Activated CD4-positive, alpha-beta T cell treated with anti-CD3 and anti-CD28 coated beads for 1 hour (primary cell): ENCODE data around the gene HOXC6.

Experiments used
- DNase-seq: peaks from one replicate; pipeline ENCODE4 v3.0.0-alpha.2; 2020

HOXC6 gene

DNA sequence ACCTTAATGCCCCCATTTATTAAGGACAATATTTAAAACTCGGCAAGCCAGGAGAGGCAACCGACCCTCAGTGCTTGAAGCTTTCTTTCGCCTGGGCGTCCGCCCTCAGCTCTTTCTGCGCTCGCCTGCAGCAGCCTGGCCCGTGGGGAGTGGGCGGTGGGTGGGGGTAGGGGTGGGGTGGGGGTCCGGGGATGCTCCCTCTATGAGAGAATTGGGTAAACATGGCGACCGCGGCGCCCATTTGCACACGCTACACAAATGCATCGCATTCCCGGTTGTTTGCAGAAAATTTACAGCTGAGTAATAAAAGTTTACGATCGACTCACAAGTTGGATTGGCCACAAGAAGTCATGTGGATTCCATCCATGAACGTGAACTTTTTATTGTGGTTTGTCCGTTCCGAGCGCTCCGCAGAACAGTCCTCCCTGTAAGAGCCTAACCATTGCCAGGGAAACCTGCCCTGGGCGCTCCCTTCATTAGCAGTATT is 11.7 kb upstream of the HOXC6 start:
- no peak for DNase-seq

DNA sequence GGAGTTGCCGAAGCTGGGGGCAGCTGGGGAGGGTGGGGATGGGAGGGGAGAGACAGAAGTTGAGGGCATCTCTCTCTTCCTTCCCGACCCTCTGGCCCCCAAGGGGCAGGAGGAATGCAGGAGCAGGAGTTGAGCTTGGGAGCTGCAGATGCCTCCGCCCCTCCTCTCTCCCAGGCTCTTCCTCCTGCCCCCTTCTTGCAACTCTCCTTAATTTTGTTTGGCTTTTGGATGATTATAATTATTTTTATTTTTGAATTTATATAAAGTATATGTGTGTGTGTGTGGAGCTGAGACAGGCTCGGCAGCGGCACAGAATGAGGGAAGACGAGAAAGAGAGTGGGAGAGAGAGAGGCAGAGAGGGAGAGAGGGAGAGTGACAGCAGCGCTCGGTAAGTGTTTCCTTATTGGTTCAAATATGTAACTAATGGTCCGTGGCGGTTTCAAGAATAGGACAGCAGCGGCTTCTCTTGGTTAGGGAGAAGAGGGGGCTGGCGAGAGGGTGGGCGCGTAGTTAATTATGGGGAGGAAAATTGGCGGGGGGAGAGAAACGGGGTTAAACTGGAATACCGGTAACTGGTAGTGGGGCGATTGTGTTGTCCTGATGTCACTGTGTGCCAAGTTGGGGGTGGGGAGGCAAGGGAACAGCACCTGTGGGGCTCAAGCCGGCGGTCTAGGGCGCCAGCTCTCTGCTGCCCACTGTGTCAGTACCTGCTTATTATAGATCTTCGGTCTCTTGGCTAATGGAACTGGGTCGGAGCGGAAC is 11.0 kb upstream of the HOXC6 start:
- DNase-seq: no peak

DNA sequence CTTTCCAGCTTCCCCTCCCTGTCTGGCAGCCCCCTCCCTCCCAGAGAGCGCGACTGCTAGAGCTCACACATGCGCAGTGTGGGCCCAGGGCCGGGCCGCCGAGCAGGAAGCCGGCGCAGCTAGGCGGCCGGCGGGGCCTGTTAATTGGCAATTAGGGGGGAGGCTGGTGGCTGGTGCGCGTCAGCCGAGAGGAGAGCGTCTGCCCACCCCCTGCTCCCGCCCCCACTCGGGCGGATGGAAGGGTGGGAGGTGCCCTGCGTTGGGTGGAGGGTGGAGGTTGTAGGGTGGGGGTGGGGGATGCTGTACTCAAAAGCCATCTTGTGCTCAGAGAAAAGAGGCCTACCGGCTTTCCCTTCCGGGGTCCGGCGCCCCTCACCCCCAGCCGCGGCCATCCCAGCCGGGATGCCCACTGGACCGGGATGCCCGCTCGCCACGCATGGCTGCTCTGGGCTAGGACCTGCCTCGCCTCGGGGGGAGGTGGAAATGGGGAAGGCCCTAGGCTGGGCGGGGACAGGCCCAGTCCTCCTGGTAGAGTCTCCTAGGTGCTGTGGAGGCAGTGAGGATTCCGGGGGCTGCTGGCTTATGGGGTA is 10.3 kb upstream of the HOXC6 start:
- DNase-seq: peak; percentile 60

DNA sequence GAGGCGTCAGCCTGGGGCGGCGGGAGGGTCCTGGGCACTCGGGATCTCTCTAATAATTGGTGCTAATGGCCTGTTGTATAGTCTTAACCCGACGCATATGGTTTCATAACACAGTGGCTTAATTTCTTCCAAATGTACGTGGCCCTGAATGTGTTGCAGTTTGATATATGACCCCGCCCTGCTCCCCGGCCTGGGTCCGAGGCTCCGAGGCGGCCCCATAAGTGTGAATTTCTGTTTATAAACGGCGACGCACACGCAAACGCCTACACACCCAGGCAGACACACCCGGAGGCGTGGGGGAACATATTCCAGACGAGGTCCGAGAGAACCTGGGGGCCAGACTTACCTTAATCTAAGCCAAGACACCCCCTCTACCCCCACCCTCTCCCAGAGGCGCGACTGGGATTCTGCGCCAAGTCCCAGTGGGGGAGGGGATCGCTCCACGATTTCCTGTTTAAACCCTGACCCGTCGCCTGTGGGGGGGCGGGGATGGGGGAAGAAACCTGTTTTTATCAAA is 9.7 kb upstream of the HOXC6 start:
- DNase-seq: no peak

DNA sequence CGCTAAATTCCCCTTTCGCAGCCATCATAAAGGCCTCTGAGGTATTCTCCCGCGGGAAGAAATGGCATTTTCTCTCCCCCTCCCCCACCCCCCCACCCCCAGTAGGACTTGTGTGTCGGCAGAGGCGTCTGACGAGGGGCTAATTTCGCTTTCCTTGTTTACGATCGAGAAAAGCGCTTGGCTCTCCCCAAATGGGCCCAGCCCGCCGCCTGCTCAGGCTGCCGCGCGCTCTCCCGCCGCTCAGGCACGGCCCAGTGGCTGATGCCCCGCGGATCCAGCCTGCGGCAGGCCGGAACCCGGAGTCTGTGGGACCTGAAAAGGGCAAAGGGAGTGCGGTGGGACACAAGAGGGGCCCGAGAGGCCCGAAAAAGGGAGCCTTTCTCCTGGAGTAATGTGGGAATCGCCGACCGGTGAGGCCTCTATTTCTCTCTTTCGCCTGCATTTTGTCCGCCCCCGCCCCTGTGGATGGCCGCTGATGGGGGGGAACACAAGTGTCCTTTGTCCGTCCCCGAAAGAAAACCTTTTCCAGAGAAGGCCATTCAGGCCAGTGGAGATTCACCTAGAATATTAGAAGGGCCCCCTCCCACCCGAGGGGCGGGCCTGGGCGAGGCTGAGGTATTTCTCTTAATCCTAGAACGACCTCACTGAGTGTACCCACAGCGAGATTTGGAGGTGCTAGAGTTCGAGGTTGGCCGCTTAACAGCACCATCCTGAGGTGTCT is 9.0 kb upstream of the HOXC6 start:
- no peak for DNase-seq

DNA sequence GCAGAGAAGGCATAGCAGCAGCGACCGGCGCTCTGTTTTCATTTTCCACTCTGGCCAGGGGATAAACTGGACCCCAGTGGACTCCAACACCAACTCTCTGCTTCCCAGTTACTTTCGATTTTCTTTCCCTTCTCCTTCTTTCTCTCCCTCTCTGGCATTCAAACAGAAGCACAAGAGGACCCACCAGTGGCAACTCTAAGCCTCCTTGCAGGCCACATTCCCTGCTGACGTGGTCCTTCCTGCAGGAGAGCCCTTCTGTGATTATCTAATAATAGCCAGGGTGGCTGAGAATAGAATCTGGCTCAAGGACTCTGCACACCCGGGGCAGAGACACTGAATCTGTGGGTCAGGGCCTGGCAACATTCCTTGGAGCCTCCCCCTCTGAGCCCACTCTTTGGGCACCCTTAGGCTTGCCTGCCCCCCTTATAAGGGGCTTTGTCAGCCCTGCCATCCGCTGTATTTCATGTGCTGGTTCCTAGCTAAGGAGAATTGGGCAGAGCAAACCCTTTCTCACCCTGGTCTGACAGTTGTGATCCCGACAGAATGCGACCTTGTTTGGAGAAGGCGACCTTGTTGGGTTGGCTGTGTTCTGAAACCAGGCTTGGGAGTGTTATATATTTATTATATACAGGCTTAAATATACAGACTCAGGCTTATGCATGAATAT is 8.2 kb upstream of the HOXC6 start:
- DNase-seq: no peak

DNA sequence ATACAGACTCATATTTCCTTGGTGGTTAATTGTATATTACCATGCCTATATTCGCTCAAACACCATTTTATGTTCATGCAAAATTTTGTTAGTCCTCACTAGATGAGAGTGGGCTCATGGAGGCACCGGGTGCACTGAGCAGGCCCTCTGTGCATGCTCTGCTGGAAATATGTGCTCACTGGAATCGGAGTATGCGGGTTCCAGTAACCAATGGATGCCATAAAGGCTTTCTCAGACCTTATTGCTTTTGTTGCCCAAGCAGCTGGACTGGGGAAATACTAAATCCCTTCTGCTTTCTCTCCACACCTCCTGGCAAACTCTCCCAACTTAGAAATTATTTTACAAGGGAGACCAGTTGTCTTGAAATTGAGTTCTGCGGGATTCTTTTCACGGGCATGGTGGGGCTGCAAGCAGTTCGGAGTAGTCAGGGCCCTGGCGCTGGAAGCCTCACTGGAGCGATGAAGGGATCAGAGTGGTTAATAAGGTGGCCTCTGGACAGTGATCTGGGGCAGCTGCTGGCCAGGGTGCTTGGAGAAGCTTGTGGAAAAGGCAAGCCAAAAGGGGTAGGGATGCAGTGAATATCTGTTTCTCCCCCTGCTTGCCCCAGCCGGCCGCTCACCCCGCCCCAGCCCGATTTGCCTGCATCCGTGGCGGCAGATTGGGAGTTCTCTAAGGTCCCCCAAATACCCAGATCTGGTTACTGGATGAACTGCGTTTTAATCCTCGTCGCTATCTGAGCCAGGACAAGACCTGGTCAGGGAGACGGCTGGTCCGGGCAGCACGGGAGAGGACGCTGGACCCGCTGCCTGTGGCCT is 7.4 kb upstream of the HOXC6 start:
- DNase-seq: no peak

DNA sequence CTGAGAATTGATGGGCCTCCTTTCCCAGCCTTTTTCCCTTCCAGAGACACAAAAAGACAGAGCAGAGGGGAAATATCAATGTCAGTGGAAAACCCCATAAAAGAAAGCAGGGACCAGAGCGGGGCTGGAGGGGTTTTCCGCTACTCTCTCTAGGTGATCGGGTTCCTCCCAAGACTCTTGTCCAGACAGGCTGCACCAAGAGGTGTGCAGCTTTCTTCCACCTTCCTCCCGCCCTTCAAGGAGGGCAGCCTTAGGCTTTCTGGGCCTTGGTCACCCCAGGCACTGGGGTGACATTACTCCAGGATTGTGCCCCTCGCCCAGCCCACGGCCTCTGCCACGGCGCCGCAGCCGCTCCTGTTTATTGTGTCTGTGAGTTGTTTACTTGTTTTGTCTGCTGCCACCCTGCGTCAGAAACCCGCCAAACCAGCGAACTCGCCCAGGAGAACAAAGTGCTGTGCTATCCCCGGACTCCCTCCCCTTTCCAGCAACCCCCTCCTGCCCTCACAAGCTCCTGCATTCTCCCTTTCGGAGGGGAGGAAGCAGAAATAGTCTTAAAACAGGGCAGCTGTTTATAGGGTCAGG is 6.7 kb upstream of the HOXC6 start:
- DNase-seq: no peak

DNA sequence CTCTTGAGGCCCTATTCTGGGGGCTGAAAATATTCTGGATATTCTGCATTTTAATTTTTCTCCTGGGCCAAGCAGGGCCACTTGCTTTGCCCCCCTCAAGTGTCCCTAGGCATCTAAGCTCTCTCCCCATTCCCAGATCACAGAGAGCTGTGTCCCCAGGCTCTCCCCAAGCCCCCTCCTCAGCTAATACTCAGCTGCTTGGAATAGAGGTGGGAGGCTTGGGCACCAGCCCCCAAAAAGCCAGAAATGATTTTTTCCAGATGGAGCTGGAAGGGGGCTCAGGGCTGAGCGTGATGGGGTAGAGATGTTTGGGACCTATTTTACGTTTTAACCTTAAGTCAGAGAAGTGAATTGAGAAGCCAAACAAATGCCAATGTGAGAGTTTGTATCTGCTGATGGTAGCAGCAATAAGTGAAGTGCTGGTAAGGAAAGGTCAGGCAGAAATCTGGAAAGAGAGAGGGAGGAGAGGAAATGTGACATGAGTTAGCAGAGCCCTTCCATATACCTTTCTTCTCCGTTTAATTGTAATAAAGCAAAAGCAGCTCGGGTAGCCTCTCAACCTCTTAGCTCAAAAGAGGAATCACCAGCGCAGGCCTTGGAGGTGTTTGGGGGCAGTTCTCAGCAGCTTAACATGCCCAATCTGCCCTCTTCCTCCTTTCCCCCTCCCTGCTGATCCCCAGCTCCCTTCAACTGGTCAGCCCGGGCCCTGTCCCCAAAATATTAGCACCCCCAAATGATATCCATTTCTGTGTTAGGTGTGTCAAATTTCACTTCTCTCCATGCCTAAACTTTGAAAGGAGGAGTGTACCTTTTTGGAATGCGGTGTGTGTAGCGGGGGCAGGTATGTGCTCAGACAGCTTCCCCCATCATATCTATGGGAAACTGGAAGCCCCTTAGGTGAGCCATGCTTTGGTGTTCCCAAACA is 5.0 kb upstream of the HOXC6 start:
- DNase-seq: no peak

DNA sequence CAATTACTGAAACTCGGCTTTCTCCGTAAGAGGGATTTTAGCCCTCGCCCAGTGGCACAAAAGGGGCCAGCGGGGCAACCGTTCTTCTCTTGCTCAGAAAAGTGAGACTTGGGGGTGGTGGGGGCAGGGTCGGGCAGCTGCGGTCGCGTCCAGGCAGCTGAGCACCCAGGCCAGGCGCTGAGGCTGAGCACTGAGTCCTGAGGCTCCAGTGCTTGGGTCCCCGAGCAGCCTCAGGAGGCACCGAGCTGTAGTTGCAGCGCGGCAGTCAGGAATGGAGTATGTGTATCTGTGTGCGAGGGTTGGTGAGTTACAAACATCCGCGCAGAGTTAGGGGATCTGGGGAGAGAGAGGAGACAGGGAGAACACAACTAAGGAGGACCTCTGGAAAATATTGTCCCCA is 4.1 kb upstream of the HOXC6 start:
- no peak for DNase-seq

DNA sequence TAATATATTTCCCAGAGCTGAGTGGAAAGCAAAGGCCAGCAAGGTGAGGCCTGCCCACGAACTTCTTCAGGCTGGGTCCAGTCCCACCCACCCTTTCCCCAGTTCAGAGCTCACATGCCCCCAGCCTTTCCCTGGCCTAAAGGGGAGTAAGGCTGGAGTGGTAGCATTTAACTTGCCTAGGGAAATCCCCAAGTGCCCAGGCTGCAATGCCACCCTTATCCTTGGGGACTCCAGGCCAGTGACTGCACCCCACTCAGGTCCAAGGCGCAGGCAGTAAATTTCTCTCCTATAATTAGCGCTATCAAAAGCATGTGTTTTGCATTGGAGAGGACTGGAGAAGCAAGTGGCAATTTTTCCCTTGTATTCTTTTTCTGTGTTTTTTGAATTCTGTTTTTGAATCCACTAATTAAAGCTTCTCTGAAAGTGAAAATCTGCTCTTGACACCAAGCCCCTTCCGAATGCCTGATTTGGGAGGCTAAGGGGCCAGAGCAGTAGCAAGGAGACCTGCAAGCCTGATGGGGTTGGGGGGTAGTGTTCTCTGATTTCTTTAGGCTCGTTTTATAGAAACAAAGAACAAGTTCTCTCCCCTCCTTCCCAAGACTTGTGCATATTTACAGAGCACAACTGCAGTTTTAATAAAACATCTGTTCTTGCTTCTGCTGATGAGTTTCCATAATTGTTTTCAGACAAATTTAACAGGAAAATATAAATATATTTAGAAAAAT is 3.5 kb upstream of the HOXC6 start:
- DNase-seq: no peak

DNA sequence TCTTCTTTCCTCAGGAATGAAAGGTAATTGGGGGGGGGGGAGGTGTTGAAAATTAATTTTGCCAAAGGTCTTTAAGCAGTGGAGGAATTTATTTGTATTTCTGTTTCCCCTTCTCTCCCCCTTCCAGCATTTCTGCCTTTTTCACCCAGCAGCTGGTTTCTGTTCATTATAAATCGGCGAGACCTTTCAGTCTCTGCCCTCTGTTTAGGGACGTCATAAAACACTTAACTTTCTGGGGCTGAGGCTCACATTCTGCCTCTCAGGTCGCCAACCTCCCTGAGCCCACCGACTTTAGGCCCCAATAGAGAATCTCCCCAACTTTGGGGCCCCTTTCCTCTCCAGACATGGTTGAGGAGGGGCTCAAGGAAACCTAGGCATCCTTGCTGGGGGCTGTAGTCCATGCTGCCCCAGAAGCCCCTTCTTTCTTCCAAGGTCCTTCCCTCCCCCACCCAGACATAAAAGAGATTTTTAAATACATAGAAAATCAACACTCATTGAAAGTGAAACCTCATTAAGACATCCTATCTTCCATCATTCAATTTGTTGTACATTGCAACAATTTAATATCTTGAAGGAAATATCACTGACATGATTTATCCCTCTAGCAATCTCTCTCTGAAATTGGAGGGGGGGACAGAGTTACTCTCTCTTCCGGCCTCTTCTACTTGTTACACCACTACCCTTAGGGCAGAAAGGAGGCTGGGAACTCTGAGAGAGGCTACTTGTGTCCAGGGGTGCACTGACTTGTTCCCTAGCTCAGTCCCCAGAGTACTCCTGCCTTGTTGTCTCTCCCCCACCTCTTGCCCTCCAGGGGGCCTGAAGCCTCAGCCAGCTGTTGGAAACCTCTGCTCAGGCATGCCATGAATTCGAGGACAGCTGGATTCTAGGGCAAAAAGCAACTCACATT is 2.5 kb upstream of the HOXC6 start:
- DNase-seq: no peak

DNA sequence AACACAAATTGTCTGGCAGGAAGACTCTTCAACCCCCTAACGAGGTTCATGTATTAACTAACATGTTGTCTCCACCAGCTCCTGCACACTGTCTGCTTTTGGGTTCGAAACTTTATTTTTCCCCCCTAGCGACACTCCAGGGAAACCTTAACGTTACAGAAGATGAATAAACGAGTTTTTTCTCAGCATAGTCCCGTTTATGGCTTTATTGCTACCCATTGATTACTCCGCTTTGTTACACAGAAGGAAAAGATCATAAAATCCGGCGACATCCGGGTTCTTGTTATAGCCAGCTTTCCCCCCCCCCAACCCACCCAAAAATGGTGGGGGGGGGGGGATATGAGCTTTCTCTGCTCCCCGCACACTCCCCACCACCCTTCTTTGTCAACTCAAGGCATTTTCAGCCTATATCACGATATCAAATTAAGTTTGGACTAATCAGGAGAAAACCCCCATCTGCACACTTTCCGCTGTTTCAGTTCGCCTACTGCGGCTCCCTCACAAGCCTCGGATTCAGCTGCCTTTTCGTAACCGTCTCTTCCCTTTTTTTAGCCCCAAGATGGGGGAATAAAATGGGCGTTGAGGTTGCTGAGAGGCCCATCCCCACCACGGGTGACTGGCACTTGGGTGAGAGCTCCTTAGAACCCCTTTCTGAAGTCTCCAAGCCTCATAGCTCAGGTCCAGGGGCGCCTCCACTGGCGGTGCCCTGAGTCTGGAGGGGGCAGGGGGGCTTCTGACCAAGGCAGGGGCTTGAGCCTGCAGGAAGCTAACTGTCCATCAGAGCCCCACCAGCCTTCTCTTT is 1.4 kb upstream of the HOXC6 start:
- DNase-seq: no peak

DNA sequence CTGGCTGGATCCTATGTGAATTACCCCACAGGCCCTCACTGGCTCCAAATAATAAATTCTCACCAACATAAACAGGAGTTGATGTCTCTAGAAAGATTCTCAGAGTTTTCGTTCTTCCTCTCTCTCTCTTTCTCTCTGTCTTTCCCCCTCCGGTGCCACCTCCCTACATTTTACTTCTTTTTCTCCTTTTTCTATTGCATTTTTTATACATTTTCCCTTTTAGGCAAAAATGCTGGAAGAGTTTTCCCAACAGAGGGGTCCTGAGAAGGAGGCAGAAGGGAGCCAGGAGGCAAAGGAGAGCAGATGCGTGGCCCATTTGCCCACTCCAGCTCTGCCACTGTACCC is 826 bp upstream of the HOXC6 start:
- no peak for DNase-seq

DNA sequence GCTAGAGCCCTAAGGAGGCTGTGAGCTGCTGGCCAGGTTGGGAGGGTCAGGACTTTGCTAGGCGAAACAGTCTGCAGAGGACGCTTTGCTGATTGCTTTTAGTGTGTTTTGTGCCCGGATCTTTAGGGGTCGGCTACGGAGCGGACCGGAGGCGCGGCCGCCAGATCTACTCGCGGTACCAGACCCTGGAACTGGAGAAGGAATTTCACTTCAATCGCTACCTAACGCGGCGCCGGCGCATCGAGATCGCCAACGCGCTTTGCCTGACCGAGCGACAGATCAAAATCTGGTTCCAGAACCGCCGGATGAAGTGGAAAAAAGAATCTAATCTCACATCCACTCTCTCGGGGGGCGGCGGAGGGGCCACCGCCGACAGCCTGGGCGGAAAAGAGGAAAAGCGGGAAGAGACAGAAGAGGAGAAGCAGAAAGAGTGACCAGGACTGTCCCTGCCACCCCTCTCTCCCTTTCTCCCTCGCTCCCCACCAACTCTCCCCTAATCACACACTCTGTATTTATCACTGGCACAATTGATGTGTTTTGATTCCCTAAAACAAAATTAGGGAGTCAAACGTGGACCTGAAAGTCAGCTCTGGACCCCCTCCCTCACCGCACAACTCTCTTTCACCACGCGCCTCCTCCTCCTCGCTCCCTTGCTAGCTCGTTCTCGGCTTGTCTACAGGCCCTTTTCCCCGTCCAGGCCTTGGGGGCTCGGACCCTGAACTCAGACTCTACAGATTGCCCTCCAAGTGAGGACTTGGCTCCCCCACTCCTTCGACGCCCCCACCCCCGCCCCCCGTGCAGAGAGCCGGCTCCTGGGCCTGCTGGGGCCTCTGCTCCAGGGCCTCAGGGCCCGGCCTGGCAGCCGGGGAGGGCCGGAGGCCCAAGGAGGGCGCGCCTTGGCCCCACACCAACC is 1.5 kb downstream of the HOXC6 start:
- DNase-seq: no peak

DNA sequence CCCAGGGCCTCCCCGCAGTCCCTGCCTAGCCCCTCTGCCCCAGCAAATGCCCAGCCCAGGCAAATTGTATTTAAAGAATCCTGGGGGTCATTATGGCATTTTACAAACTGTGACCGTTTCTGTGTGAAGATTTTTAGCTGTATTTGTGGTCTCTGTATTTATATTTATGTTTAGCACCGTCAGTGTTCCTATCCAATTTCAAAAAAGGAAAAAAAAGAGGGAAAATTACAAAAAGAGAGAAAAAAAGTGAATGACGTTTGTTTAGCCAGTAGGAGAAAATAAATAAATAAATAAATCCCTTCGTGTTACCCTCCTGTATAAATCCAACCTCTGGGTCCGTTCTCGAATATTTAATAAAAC is 2.2 kb downstream of the HOXC6 start:
- DNase-seq: no peak

DNA sequence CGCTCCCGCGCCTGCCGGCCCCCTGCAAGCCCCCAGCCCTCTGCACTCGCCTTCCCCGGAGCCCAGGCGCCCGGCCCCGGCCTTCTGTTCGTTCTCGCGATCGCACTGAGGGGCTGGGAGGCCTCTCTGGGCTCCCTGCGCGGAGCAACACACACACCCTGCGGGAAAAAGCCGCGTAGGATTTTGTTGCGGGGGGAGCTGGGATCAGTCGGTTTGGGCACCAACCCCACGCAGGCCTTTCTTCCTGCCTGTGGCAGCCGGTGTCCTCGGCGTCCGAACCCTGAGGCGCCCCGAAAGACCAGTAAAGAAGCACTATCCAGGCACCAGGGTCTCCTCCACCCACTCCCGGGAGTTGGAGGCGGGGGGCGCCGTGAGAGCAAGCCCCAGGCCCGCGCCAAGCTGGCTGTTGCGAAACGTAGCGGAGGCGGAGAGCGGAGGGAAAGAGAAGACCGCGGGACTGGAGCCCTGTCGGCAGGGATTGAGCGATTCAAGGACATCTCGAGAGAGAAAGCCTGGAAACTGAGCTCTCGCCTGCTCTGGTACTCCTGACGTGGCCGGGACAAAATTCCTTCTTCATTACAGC is 2.7 kb downstream of the HOXC6 start:
- no peak for DNase-seq
